Peyer's patch (tissue), 4 donors: Measurements from ENCODE around the gene HCAR1.
"Not testable (repeated sequence)": the region's sequence is repeated elsewhere in the genome, so short reads cannot be mapped to it uniquely, and the experiment has no call there.

ENCODE experiments used
- POLR2A ChIP-seq, 2 donors: fragments of 450-650 bp; IDR thresholded peaks; one replicate each; pipeline ENCODE4 v1.5.1; 2017; ENCODE audit warnings: antibody characterized with exemption in 2 of 2, mild to moderate bottlenecking in 2 of 2, moderate library complexity in 2 of 2
- TF ChIP-seq, protein P1 (sequence below), 6 experiments: fragments of 450-650 bp in 4 of 6; fragments of 200-600 bp in 2 of 6; sonication (generic) in 1 of 6; IDR thresholded peaks; one replicate each; pipeline ENCODE4 v1.5.1; 2017 to 2019; ENCODE audit warnings: antibody characterized with exemption in 6 of 6, mild to moderate bottlenecking in 3 of 6, moderate library complexity in 1 of 6

DNA sequence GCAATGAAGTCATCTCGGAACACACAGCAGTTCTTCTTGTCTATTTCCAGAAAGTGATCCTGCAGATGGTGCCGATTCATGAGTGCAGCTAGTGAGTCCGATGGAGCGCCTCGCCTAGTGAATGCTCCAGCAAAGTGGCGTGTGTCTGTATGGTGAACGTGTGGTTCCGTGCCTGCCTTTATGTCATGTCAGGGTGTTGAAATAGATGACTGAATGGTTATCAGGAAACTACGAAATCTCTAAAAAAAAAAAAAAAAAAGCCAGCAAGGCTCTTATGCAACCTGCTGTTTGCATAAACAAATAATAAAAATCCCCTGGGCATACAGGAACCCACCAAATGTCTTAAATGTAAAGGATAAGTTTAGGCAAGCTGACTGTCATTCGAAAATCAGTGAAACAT lies 14.0 kb downstream of the HCAR1 start, which contains the start of gene HCAR3:
- TF ChIP-seq POLR2A (IDR thresholded peaks at IDR 0.05), result not testable (repeated sequence)
- TF ChIP-seq, protein P1, sequence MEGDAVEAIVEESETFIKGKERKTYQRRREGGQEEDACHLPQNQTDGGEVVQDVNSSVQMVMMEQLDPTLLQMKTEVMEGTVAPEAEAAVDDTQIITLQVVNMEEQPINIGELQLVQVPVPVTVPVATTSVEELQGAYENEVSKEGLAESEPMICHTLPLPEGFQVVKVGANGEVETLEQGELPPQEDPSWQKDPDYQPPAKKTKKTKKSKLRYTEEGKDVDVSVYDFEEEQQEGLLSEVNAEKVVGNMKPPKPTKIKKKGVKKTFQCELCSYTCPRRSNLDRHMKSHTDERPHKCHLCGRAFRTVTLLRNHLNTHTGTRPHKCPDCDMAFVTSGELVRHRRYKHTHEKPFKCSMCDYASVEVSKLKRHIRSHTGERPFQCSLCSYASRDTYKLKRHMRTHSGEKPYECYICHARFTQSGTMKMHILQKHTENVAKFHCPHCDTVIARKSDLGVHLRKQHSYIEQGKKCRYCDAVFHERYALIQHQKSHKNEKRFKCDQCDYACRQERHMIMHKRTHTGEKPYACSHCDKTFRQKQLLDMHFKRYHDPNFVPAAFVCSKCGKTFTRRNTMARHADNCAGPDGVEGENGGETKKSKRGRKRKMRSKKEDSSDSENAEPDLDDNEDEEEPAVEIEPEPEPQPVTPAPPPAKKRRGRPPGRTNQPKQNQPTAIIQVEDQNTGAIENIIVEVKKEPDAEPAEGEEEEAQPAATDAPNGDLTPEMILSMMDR (IDR thresholded peaks at IDR 0.05), result not testable (repeated sequence)
